Effector CD8-positive, alpha-beta T cell (primary cell): ENCODE data around the gene AP1S3.
A peak's percentile ranks its signal among the peaks of the same experiment; 100 is the strongest.
"Not testable (repeated sequence)": the region's sequence is repeated elsewhere in the genome, so short reads cannot be mapped to it uniquely, and the experiment has no call there.

Experiments used
- DNase-seq: peaks from one replicate; lab custom pipeline; 2025; lab: John Stamatoyannopoulos, UW
- total RNA-seq, 4 experiments: gene quantifications; one replicate each; lab custom pipeline; 2026; lab: John Stamatoyannopoulos, UW

AP1S3 gene
- 1.1 to 2.4 (median 2.4) reads per million in 4 experiments for total RNA-seq

DNA sequence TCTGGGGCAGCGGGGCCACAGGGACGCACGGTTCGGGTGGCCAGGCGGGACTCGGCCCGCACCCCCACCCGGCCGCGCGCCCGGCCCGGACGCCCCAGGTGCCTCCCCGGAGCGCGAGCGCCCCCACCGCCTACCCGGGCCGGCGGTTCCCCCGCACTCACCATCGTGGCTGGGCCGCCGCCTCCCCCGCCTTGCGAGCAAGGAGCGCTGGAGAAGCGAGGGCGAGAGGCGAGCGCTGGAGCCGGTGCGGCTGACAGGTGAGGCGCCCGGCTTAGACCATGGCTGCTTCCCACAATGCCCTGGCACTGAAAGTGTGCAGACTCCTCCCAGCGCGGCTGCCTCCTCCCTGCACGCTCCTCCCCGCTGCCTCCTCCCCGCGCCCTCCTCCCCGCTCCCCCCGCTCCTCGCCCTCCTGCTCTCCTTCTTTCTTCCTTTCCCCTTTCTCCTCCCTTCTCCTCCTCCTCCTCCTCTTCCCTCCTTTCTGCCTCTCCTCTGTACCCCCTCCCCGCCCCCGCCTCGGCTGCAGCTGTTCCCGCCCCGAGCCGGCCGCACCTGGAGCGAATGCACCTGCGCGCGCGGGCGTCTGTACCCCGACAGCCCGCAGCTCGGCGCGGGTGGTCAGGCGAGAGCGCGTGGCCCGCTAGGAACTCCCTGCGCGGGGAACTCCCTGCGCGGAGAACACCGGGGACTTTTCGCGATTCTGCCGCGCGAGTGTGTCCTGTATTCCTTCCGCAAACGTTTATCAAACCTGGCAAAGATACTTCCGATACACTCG is at the start of gene AP1S3:
TSS of gene AP1S3 (minus strand) at position 296 of the 775 bp plus-strand sequence. CDS start at position 164, 132 bp downstream.
- peak; percentile 39 for DNase-seq

DNA sequence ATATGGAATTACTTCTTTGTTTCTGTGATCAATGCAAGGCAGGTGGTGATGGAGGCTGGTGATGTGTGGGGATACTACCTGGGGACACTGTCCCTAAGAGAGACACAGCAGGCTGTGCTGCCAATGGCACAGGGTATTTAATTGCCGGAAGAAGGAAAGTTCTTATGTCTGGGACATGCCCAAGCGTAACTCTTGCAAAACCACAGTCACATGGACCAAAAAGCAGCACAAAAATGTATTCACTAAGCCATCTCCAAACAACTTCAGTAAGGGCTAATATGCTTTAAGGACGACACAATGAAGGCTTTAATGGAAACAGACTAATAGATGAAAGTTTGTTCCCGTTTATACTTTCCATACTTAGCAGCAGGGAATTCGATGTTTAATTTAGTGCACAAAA is 49.7 kb upstream of the AP1S3 start:
- no peak for DNase-seq

DNA sequence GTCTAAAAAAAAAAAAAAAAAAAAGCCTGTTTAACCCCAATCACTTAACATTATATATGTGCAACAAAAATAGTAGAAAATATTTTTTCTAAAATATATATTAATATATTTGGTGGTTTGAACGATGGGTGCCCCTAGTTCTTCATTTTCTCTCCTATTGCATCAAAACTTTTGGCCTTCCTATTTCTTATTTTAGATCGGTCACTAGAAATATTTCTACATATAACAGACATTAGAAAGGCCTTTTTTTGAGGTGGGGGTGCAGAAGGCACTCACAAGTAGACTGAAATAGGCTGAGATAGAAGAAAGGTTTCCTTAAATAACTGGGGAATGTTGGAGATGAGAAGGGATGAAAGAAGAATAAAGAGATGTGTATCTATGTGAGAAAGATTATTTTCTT is 49.3 kb upstream of the AP1S3 start:
- no peak for DNase-seq

DNA sequence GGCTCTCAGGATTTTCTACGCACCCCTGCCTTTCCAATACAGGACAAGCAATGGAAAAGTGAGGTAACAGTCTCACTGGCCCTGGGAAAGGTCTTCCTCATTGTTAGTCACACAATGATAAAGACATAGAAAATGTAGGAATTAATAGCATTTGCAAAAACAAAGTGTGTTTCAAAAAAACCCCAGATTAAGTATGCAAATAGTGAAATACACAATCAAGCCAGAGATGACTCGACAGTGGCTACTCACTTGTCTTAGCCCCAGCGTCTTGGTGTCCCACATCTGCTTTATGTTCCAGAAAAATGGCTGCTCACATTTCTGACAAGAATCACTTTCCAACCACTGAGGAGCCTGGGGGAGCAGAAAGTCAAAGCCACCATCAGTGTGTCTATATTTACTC is 47.0 kb upstream of the AP1S3 start:
- no peak for DNase-seq

DNA sequence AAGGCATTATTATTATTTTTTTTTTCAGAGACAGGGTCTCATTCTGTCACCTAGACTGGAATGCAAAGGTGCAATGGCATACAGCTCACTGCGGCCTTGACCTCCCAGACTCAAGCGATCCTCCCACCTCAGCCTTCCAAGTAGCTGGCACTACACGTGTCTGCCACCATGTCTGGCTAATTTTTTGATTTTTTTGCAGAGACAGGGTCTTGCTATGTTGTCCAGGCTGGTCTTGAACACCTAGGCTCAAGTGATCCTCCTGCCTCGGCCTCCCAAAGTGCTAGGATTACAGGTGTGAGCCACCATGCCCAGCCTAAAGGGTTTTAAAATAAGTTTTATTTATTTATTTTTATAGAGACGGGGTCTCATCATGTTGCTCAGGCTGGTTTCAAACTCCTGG is 45.3 kb upstream of the AP1S3 start:
- DNase-seq: no peak

DNA sequence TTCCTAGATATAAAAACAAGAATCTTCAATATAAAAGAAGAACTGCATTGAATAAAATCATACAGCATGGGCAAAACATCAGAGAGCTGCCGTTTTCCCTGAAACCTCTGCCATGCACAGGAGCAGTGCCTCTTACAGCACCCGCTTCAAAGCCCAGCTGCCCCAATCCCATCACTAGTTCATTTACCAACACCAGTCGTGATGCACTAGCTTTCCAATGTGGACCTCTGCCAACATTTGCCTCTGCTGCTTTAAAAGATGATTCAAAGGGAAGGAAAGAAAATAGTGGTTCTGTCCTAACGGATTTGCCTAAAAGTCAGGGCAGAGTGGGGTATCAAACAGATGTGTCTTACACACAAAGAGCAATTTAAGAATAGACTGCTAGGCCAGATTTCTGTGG is 43.4 kb upstream of the AP1S3 start:
- no peak for DNase-seq

DNA sequence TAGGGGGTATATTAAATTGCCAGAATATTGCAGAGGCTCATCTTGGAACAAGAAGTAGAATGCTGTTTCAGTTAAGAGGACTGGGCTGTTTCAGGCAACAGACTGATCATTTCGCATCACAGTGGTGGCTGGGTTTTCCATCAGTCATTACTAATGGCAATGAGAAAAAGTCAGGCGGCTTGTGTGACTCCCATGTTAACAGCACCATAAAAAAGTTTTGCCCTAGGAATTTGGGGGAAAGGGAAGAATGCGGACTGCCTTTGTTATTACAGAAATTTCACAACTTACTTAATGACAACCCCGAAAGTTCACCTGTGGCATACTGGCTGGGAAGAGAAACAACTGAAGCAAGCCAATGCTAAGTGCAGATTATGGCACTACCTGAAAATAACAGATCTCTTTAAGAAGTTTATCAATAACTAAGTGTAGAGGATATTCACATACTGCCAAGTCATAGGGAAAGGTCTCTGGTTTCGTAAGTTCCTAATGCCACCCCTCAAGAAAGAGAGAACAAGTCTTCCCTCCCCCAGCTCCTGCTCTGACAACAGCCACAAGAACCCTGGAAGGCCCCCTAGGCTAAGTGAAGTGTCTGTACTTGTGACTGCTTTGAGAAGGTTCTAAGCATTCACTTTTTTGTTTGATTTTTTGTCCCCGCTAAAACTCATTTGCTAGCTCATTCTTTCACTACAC is 40.5 kb upstream of the AP1S3 start:
- no peak for DNase-seq

DNA sequence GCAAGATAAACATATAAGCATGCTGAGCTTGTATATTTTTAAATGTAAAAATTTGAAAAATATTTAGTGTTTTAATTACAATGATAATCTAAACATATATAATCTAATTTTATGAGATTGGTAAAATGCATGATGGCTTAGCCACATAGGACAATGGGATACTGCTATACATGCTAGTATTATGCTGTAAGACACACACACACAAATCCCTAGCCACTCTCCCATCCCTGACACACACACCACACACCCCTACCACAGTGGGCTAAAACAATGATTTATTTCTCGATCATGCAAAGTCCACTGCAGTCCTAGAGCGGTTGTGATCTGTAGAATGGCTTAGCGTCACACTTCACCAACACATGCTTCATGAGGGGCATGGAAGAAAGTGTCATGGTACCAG is 36.3 kb upstream of the AP1S3 start:
- no peak for DNase-seq

DNA sequence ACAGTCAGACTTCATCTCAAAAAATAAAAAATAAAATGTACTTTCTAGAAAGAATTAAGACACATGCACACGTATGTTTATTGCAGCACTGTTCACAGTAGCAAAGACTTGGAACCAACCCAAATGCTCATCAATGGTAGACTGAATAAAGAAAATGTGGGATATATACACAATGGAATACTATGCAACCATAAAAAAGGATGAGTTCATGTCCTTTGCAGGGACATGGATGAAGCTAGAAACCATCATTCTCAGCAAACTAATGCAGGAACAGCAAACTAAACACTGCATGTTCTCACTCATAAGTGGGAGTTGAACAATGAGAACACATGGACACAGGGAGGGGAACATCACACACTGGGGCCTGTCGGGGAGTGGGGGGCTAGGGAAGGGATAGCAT is 35.4 kb upstream of the AP1S3 start:
- DNase-seq: not testable (repeated sequence)

DNA sequence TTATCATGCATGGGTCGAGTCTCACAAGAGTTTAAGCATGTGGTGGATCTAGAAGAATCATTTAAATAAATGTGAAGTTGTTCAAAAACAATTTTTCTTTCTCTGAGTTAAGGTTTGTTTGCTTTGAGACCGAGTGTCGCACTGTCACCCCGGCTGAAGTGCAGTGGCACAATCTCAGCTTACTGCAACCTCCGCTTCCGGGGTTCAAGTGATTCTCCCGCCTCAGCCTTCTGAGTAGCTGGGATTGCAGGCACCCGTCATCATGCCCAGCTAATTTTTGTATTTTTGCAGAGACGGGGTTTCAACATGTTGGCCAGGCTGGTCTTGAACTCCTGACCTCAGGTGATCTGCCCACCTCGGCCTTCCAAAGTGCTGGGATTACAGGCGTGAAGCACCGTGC is 34.3 kb upstream of the AP1S3 start:
- not testable (repeated sequence) for DNase-seq

DNA sequence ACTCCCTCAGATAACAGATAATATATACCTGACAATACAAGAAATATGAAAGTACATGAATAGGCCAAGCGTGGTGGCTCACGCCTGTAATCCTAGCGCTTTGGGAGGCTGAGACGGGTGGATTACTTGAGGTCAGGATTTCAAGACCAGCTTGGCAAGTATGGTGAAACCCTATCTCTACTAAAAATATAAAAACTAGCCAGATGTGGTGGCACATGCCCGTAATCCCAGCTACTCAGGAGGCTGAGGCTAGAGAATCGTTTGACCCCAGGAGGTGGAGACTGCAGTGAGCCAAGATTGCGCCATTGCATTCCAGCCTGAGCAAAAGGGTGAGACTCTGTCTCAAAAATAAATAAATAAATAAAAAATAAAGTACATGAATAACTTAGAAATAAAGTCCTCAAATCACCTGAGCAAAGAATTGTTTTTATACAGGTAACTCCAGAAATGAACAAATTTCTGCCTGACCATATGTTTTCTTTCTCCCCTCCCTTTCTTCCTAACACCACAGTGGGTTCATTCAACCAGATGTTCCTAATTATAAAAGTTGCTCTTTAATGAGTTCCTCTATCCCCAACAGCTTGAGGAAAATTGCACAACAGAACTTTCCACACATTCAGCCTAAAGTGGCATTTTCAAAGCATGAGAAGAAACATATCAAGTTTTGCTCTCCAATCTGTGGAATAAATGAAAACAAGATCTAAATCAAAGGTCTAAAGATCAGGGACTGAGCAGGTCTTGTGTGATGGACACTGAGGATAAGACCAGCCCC is 33.6 kb upstream of the AP1S3 start:
- no peak for DNase-seq

DNA sequence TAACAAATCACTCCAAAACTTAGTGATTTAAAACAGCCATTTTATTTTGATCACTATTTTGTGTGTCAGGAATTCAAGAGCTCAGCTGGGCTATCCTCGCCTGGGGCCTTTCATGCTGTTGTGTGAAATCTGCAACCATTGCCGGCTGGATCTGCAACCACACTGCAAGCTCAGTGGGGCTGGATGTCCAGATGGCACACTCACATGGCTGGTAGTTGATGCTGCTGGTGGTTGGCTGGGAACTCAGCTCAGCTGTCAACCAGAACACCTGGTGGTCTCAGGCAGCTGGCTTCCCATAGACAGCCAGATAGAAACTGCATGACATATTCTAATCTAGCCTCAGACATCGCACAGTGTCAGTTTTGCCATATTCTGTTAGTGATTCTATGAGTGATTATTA is 30.6 kb upstream of the AP1S3 start:
- DNase-seq: no peak

DNA sequence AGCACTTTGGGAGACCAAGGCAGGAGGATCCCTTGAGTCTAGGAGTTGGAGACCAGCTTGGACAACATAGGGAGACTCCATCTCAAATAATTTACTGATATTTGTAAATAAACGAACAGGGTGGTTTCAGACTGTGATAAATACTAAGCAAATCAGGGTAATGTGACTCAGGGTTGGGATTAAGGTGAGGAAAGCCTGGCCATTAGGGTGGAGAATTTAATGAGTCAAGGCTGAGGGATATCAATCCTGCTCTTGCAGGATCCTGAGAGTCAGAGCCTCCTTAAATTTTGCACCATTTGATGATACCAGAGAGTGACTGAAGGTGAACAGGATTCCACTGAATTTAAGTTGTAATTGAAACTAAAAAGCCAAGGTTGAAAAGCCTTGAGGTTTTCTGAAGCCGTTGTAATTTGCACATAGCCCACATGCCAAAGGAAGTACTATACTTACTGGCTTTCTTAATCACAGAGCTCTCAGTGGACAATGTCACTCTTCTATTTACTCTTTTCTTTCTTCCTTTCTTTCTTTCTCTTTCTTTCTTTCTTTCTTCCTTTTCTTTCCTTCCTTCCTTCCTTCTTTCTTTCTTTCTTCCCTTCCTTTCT is 28.6 kb upstream of the AP1S3 start:
- DNase-seq: no peak

DNA sequence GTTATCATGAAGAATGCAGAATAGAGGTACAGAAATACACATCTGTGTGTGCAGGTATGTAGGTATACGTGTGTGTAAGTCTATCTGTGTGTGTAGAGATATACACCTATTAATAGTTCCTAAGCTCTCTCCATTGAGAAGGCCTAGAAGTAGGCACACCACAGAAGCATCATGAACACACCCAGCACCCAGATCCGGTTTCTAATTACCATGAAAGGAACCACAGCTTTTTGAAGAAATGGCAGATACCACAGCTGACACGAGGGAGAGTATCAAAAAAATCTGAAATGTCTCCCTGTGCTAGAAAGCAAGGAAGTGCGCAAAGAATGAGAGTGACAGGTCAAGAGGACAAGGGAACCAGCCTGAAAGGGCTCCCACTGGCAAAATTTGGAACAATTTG is 27.7 kb upstream of the AP1S3 start:
- DNase-seq: no peak

DNA sequence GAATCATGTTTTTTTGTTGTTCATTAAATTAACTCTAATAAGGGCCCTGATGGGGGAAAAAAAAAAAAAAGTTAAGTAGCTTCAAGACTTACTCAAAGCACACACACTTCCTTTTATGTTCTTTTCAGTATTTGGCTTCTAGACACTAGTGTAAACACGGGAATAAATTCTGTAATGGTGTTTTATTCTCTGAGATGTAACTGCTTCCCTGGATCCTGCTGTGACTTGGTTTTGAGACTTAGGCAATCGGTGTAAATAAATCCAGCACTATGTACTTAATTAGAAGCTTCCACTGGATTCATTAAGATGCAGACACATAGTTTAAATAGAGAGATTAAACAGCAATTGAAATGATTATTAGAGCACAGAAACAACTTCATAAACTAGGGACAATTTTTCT is 26.1 kb upstream of the AP1S3 start:
- no peak for DNase-seq

DNA sequence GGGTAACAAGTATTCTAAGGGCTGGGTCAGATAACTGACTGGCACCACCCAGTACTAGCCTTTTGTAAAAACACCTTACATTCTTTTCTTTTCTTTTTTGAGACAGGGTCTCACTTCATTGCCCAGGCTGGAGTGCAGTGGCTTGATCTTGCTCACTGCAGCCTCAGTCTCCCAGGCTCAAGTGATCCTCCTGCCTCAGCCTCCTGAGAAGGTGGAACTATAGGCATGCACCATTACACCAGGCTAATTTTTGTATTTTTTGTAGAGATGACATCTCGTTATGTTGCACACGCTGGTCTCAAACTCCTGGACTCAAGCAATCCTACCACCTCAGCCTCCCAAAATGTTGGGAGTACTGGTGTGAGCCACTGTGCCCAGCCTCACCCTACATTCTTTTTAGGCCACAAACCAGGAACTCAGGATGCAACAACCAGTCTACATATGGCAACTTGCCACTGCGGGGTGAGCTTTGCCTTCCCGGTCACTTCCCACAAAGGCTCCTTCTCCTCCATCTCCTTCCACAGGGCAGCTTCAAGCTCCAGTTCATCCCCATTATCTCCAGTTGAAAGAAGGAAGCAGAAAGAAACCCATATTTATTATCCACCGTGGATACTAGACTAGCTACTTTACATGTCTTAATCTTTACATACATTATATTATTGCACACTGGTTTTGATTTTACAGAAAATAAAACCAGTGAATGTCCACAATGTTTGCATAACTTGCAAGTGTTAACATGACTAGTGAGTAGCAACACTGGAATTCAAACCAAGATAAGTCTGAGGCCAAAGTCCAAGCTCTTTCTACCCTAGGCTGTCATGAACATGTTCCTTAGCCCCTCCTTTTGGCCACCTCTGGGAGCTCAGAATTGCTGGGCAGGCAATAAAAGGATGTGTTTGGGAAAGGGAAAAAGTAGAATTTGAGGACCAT is 23.7 kb upstream of the AP1S3 start:
- DNase-seq: no peak

DNA sequence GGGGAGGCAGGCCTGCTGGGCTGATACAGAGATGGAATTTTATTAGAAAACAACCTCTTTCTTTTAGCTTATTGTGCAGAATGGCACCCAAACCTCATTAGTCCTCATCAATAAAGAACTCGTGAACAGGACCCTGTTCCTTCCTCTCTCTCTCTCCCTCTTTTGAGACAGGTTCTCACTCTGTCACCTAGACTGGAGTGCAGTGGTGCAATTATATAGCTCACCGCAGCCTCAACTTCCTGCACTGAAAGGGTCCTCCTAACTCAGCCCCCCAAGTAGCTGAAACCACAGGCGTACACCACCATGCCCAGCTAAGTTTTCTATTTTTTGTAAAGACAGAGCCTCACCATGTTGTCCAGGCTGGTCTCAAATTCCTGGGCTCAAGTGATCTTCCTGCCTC is 21.7 kb upstream of the AP1S3 start:
- no peak for DNase-seq

DNA sequence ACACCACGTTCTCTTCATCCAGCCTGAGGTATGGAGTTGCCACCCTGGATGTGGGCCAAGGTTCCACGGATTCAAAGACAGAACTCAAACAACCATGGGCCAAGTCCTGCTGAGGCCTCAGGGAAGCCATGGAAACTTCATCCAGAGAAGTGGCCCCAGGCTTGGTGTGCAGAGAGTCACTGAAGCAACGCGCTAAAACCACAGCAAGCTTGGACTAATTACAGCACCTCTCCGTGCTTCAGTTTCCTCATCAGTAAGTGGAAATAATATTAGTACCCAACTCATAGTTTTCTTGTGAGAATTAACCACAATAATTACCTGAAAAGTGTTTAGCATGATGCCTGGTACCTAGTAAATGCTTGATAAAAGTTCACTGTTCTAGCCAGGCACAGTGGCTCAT is 19.2 kb upstream of the AP1S3 start:
- DNase-seq: no peak

DNA sequence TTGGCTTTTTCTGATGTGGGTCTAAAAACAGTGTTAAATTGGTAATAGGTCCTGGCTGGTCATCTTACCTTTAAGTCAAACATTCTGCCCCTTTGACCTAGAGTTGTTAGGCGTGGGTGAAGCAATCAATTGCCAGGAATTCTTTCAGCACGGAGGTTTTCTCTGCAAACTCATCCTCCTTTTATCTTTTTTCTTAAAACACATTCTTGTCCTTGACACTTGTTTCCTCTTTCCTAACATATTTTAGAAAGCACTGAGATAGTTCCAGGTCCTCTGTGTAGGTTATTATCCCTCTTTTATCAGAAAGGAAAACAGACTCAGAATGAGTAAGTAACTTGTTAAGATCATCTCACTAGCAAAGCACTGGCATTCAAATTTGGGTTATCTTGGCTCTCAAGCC is 18.6 kb upstream of the AP1S3 start:
- no peak for DNase-seq

DNA sequence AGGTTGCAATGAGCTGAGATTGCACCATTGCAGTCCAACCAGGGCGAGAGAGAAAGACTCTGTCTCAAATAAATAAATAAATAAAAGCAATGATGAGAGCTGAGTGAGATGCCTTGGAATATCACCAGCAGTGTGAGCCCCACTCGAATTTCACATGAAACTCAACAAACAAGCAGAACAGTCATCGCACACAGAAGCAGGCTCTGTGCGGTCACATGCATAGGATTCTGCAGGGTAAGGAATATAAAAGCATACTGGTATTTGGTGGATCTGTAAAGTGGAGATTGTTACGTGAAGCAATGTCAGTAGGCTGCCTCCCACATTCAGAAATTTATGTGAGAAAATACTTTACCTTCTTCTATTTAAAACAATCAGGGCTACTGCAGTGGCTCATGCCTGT is 18.0 kb upstream of the AP1S3 start:
- DNase-seq: no peak

DNA sequence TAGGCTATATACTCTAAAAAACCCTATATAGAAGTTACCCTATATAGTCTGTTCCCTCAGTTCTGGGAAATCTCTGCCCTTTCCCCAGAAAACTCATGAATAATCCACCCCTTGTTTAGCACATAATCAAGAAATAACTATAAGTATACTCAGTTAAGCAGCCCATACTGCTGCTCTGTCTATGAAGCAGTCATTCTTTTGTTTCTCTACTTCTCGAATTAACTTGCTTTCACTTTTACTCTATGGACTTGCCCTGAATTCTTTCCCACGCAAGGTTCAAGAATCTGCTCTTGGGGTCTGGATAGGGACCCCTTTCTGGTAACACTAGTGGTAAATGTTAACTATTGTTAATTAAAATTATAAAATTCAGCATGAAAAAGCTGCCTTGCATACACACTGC is 17.4 kb upstream of the AP1S3 start:
- DNase-seq: no peak
